Urinary bladder (tissue), 4 donors: ENCODE results near the gene MACO1. TPM values are rescaled to one million over a fixed set of nuclear protein-coding genes. Genes with fewer than 3 reads are reported as not detected.
"Not testable (repeated sequence)": the region's sequence is repeated elsewhere in the genome, so short reads cannot be mapped to it uniquely, and the experiment has no call there.

Experiments
- DNase-seq: peaks from one replicate; pipeline ENCODE4 v3.0.0-alpha.2; 2015; ENCODE audit errors: extremely low spot score
- H3K27ac ChIP-seq: one replicate; pipeline ENCODE4 v1.5.1; 2013; ENCODE audit warnings: low read depth, mild to moderate bottlenecking, moderate library complexity
- H3K36me3 ChIP-seq: one replicate; pipeline ENCODE4 v1.6.1; 2013; ENCODE audit warnings: mild to moderate bottlenecking, moderate library complexity; ENCODE audit not compliant: insufficient read depth
- H3K4me1 ChIP-seq: one replicate; pipeline ENCODE4 v1.6.1; 2013; ENCODE audit warnings: mild to moderate bottlenecking, moderate library complexity; ENCODE audit not compliant: insufficient read depth
- H3K4me3 ChIP-seq: one replicate; pipeline ENCODE4 v1.5.1; 2013; ENCODE audit warnings: low read depth, low read length
- WGBS: extraction: QIAGEN DNeasy Blood & Tissue Kit; methylation state at CpG from one replicate; pipeline ENCODE4 v1.1.7; 2013; 5-methylcytosine and 5-hydroxymethylcytosine counted together
- polyA plus RNA-seq: library from polyadenylated mRNA; stranded (reverse); fragments of 200-250 nt; gene quantifications from one replicate; pipeline ENCODE4 v1.2.3, GENCODE V29; 2013
- total RNA-seq: library from RNA; depleted of rRNA; stranded (reverse); fragments of >200 nt; gene quantifications from one replicate; pipeline ENCODE4 v1.2.3, GENCODE V29; 2014
- donor health status: healthy with polysubstance abuse.
- donor health status: healthy.

Gene MACO1
- 24.4 TPM for total RNA-seq
- polyA plus RNA-seq: 7.9 TPM

GRCh38 chr1:25430073-25430966, at the start of gene MACO1:
Gene MACO1, plus strand, starts transcription at chr1:25430897. Its CDS starts 202 bp downstream, at chr1:25431099.
- WGBS: under 1% methylated on average over 87 of the region's 87 CpGs
- peak; percentile 98 for DNase-seq
- Histone ChIP-seq H3K4me3 (peak within 1 kb of the TSS; percentile 100), H3K27ac (peak within 1 kb of the TSS; percentile 92), H3K4me1 (no peaks in the 10 kb centered on the region), H3K36me3 (no peaks in the 10 kb centered on the region)

GRCh38 chr1:25382543-25382942, 48.2 kb upstream of the MACO1 start:
- H3K4me3 ChIP-seq, DNase-seq, H3K36me3 ChIP-seq, H3K27ac ChIP-seq, H3K4me1 ChIP-seq: not testable (repeated sequence)
- 79% methylated on average over 1 of the region's 1 CpG for WGBS

- not testable (repeated sequence) for H3K4me1 ChIP-seq, H3K4me3 ChIP-seq, H3K27ac ChIP-seq, H3K36me3 ChIP-seq, DNase-seq
- 94% methylated on average over 1 of the region's 1 CpG for WGBS
These were observed 47.6 kb upstream of the MACO1 start for GRCh38 chr1:25383090-25383489.

GRCh38 chr1:25383875-25384274, 46.8 kb upstream of the MACO1 start:
- H3K36me3 ChIP-seq, DNase-seq, H3K4me1 ChIP-seq, H3K27ac ChIP-seq, H3K4me3 ChIP-seq: not testable (repeated sequence)
- WGBS: no CpG with 5 or more reads among the region's 1 CpG

- not testable (repeated sequence) for H3K27ac ChIP-seq
- 78% methylated on average over 4 of the region's 4 CpGs for WGBS
These were observed 43.6 kb upstream of the MACO1 start for GRCh38 chr1:25387096-25387495.

GRCh38 chr1:25388691-25389090, 42.0 kb upstream of the MACO1 start:
- H3K36me3 ChIP-seq, DNase-seq, H3K4me1 ChIP-seq, H3K27ac ChIP-seq, H3K4me3 ChIP-seq: not testable (repeated sequence)
- 58% methylated on average over 7 of the region's 9 CpGs for WGBS

More at GRCh38 chr1:25387096-25387495, 43.6 kb upstream of the MACO1 start:
- not testable (repeated sequence) for H3K4me3 ChIP-seq, H3K4me1 ChIP-seq, DNase-seq, H3K36me3 ChIP-seq

GRCh38 chr1:25389721-25390120, 41.0 kb upstream of the MACO1 start:
- not testable (repeated sequence) for H3K4me3 ChIP-seq, H3K4me1 ChIP-seq, H3K36me3 ChIP-seq, H3K27ac ChIP-seq, DNase-seq
- 69% methylated on average over 3 of the region's 3 CpGs for WGBS

- no peak for DNase-seq
These were observed 37.9 kb upstream of the MACO1 start for GRCh38 chr1:25392841-25393240.

GRCh38 chr1:25397549-25397948, 33.1 kb upstream of the MACO1 start:
- not testable (repeated sequence) for H3K36me3 ChIP-seq, H3K4me3 ChIP-seq, H3K4me1 ChIP-seq, H3K27ac ChIP-seq, DNase-seq
- WGBS: 78% methylated on average over 3 of the region's 10 CpGs

More at GRCh38 chr1:25392841-25393240, 37.9 kb upstream of the MACO1 start:
- H3K4me1 ChIP-seq: no peaks in the 10 kb centered on the region
- WGBS: 94% methylated on average over 6 of the region's 6 CpGs
- H3K4me3 ChIP-seq: no peak overlapping the region
- no peak overlapping the region for H3K27ac ChIP-seq
- H3K36me3 ChIP-seq: no peaks in the 10 kb centered on the region

- not testable (repeated sequence) for H3K4me1 ChIP-seq, H3K4me3 ChIP-seq, DNase-seq, H3K36me3 ChIP-seq, H3K27ac ChIP-seq
- WGBS: no CpG with 5 or more reads among the region's 2 CpGs
These were observed 32.6 kb upstream of the MACO1 start for GRCh38 chr1:25398079-25398478.

- not testable (repeated sequence) for H3K36me3 ChIP-seq, H3K4me3 ChIP-seq, H3K4me1 ChIP-seq, H3K27ac ChIP-seq, DNase-seq
- WGBS: 18% methylated on average over 6 of the region's 8 CpGs
These were observed 27.5 kb upstream of the MACO1 start for GRCh38 chr1:25402947-25403803.

- DNase-seq, H3K36me3 ChIP-seq, H3K4me3 ChIP-seq, H3K27ac ChIP-seq, H3K4me1 ChIP-seq: not testable (repeated sequence)
- 67% methylated on average over 9 of the region's 12 CpGs for WGBS
These were observed 24.9 kb upstream of the MACO1 start for GRCh38 chr1:25405731-25406305.

GRCh38 chr1:25409641-25410427, 20.9 kb upstream of the MACO1 start:
- H3K4me1 ChIP-seq, H3K4me3 ChIP-seq, H3K27ac ChIP-seq, DNase-seq, H3K36me3 ChIP-seq: not testable (repeated sequence)
- WGBS: 84% methylated on average over 10 of the region's 10 CpGs
